HepG2 (cell line): ENCODE measurements around the gene AKIP1.

Source experiments
- KLF16 ChIP-seq, 2 experiments: sonication (generic) in 1 of 2; formaldehyde crosslinking in 1 of 2; IDR thresholded peaks; 2 replicates each; pipeline versions ENCODE4 v1.6.1 to v1.8.0; 2016 to 2023; ENCODE audit warnings: missing genetic modification reagents in 2 of 2, missing compliant biosample characterization in 1 of 2
- MXD4 ChIP-seq: IDR thresholded peaks from 2 replicates; pipeline ENCODE4 v1.6.1; 2016; ENCODE audit warnings: mild to moderate bottlenecking, missing biosample characterization, missing genetic modification reagents
- POLR2A ChIP-seq, 2 experiments: IDR thresholded peaks; 2 replicates each; pipeline ENCODE4 v1.6.1; 2011; ENCODE audit warnings: low read depth in 2 of 2, low read length in 2 of 2, mild to moderate bottlenecking in 1 of 2, moderate library complexity in 1 of 2; ENCODE audit not compliant: insufficient read depth in 1 of 2
- RFX5 ChIP-seq: IDR thresholded peaks from 2 replicates; pipeline ENCODE4 v1.6.1; 2011; ENCODE audit warnings: low read depth, low read length, improper control_type of control experiment
- TBP ChIP-seq: sonication (generic); formaldehyde crosslinking; IDR thresholded peaks from 2 replicates; pipeline ENCODE4 v1.5.0; 2020; ENCODE audit warnings: missing genetic modification reagents
- YY1 ChIP-seq: IDR thresholded peaks from 2 replicates; pipeline ENCODE4 v1.6.1; 2011; ENCODE audit warnings: low read length, low read depth, moderate library complexity, mild to moderate bottlenecking; ENCODE audit not compliant: insufficient read depth, insufficient replicate concordance
- ZNF143 ChIP-seq: sonication (generic); formaldehyde crosslinking; IDR thresholded peaks from 2 replicates; pipeline ENCODE4 v1.4.0; 2020; ENCODE audit warnings: missing genetic modification reagents
- TF ChIP-seq, protein P1 (sequence below): sonication (generic); formaldehyde crosslinking; IDR thresholded peaks from 2 replicates; pipeline ENCODE4 v1.5.0; 2020; ENCODE audit warnings: mild to moderate bottlenecking, missing genetic modification reagents, moderate library complexity

DNA sequence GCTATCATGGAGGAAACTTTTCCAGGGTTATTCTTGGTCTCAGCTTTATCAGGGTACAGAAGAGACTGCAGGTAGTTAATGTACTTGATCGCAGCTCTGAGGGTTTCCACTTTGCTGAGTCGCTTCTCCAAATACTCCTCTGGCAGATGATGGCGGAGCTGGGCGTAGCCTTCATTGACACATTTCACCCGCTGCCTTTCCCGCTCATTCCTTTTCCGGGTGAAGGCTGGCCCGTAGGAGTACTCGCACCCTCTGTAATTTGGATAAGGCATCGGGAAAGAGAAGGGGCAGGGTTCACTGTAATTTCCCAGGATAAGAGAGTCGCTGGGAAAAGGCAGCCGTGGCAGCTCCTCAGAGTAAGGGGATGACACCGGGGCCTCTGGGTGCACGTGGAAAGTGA, 26.7 kb downstream of the AKIP1 start:
- no peak for TF ChIP-seq ZNF143 (CRISPR knock-in tag)
- TF ChIP-seq, protein P1, sequence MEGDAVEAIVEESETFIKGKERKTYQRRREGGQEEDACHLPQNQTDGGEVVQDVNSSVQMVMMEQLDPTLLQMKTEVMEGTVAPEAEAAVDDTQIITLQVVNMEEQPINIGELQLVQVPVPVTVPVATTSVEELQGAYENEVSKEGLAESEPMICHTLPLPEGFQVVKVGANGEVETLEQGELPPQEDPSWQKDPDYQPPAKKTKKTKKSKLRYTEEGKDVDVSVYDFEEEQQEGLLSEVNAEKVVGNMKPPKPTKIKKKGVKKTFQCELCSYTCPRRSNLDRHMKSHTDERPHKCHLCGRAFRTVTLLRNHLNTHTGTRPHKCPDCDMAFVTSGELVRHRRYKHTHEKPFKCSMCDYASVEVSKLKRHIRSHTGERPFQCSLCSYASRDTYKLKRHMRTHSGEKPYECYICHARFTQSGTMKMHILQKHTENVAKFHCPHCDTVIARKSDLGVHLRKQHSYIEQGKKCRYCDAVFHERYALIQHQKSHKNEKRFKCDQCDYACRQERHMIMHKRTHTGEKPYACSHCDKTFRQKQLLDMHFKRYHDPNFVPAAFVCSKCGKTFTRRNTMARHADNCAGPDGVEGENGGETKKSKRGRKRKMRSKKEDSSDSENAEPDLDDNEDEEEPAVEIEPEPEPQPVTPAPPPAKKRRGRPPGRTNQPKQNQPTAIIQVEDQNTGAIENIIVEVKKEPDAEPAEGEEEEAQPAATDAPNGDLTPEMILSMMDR, result no peak
- no peak for TF ChIP-seq TBP (CRISPR knock-in tag)
- no peak for TF ChIP-seq MXD4 (CRISPR knock-in tag)
- no peak for TF ChIP-seq KLF16 (CRISPR knock-in tag; IDR thresholded peaks at IDR 0.05)
- TF ChIP-seq POLR2A (IDR thresholded peaks at IDR 0.05; ENCODE audit: insufficient read depth in 1 of 2, low read depth in 2 of 2, low read length in 2 of 2), result no peak
- no peak for TF ChIP-seq YY1
- no peak for TF ChIP-seq RFX5
